Esophagus muscularis mucosa (tissue), 4 donors: ENCODE data around the gene ANO10.

ENCODE experiments used
- CTCF ChIP-seq, 3 experiments: fragments of 200-600 bp in 2 of 3; fragments of 450-650 bp in 1 of 3; sonication (generic) in 2 of 3; IDR thresholded peaks; one replicate each; pipeline ENCODE4 v1.5.1; 2017 to 2019; ENCODE audit warnings: antibody characterized with exemption in 3 of 3, mild to moderate bottlenecking in 2 of 3, moderate library complexity in 1 of 3
- EP300 ChIP-seq: sonication (generic); formaldehyde crosslinking; IDR thresholded peaks from one replicate; pipeline ENCODE4 v1.6.1; 2017; ENCODE audit warnings: antibody characterized with exemption
- POLR2A ChIP-seq: fragments of 450-650 bp; IDR thresholded peaks from one replicate; pipeline ENCODE4 v1.6.1; 2017; ENCODE audit warnings: antibody characterized with exemption, moderate library complexity, mild to moderate bottlenecking, low read depth
- POLR2AphosphoS5 ChIP-seq, 2 donors: sonication (generic); formaldehyde crosslinking; IDR thresholded peaks; one replicate each; pipeline ENCODE4 v1.6.1; 2017; ENCODE audit warnings: antibody characterized with exemption in 2 of 2

DNA sequence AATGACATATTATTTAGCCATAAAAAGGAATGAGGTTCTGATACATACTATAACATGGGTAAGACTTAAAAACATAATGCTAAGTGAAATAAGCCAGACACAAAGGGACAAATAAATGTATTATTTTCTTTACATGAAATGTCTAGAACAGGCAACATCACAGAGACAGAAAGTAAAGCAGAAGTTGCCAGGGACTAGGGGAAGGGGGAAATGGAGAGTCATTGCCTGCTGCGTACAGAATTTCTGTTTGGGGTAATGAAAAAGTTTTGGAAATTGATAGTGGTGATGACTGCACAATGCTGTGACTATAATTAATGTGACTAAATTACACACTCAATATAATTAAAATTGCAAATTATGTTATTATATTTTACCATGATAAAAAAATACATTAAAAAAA lies 99.9 kb downstream of the ANO10 start:
- TF ChIP-seq EP300 (no peak), CTCF (IDR thresholded peaks at IDR 0.05) (no peak), POLR2AphosphoS5 (IDR thresholded peaks at IDR 0.05) (no peak), POLR2A (no peak)
